ENCODE results near the gene AWAT2.

DNA sequence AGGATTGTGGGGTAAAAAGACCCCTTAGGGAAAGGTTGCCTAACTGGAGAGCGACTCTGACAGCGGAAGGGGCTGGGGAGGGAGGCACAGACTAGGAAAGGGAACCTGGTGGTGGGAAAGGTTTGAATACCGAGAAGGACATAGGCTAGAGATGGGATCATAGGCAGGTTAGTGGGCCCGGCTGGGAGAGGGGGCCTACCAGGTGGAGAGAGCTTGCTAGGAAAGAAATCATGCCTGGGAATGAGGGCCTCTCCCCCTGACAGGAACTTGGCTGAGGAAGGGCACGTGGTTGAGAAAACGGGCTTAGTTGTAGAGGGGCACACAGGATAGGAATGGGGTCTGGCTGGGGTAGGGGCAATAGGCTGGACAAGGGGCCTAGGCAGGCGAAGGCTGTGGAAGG lies 16.9 kb upstream of the AWAT2 start:
- TF ChIP-seq, protein P1, sequence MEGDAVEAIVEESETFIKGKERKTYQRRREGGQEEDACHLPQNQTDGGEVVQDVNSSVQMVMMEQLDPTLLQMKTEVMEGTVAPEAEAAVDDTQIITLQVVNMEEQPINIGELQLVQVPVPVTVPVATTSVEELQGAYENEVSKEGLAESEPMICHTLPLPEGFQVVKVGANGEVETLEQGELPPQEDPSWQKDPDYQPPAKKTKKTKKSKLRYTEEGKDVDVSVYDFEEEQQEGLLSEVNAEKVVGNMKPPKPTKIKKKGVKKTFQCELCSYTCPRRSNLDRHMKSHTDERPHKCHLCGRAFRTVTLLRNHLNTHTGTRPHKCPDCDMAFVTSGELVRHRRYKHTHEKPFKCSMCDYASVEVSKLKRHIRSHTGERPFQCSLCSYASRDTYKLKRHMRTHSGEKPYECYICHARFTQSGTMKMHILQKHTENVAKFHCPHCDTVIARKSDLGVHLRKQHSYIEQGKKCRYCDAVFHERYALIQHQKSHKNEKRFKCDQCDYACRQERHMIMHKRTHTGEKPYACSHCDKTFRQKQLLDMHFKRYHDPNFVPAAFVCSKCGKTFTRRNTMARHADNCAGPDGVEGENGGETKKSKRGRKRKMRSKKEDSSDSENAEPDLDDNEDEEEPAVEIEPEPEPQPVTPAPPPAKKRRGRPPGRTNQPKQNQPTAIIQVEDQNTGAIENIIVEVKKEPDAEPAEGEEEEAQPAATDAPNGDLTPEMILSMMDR (IDR thresholded peaks at IDR 0.05): no peak
- no peak for TF ChIP-seq POLR2A (IDR thresholded peaks at IDR 0.05)
